GM12878 (cell line): ENCODE measurements around the gene EGFR. TPM values are rescaled to one million over a fixed set of nuclear protein-coding genes. Genes with fewer than 3 reads are reported as not detected.

ENCODE experiments used
- ATAC-seq: fragments of 200-7000 bp; cut with Tn5 transposase; 3 replicates; pipeline ENCODE4 v1.9.1; 2020; ENCODE audit warnings: mild to moderate bottlenecking, moderate library complexity
- BruUV-seq: library from RNA; stranded (reverse); fragments of 400-500 nt; replicated peaks from 2 replicates; lab custom pipeline; 2021; lab: Mats Ljungman, UMichigan
- CTCF ChIA-PET: fragments of 300-600 bp; sonication (Branson Sonifier 250); formaldehyde crosslinking; extraction: SDS; loops from one replicate; lab custom pipeline; 2021; ENCODE audit warnings: inconsistent platforms; lab: Yijun Ruan, JAX
- POLR2A ChIA-PET: fragments of 350-600 bp; formaldehyde crosslinking; extraction: SDS; loops from one replicate; lab custom pipeline; 2021; ENCODE audit warnings: inconsistent platforms; lab: Charles Lee
- RAD21 ChIA-PET: fragments of 300-600 bp; sonication (Branson Sonifier 250); formaldehyde crosslinking; loops from one replicate; lab custom pipeline; 2023; ENCODE audit warnings: antibody characterized with exemption; ENCODE audit not compliant: unreplicated experiment; lab: Charles Lee
- SMC1A ChIA-PET: fragments of 300-600 bp; sonication (Branson Sonifier 250); formaldehyde crosslinking; loops from one replicate; lab custom pipeline; 2023; ENCODE audit not compliant: unreplicated experiment, uncharacterized antibody; lab: Charles Lee
- DNase-seq: peaks from one replicate; pipeline ENCODE4 v3.0.0-alpha.2; 2011; ENCODE audit warnings: low read depth, low spot score
- FAIRE-seq: peaks from 3 replicates; lab custom pipeline; 2011; peaks lifted over from hg19 to GRCh38; lab: Jason Lieb, UNC
- H2AFZ ChIP-seq: 2 replicates; pipeline ENCODE4 v1.6.0; 2011; ENCODE audit warnings: low read depth, low read length, control low read depth; ENCODE audit not compliant: control insufficient read depth
- H3K27ac ChIP-seq: 2 replicates; pipeline ENCODE4 v1.5.1; 2011; ENCODE audit warnings: control low read depth; ENCODE audit not compliant: control insufficient read depth, insufficient read depth
- H3K27me3 ChIP-seq, 2 experiments: replicated peaks in 1 of 2; 2 replicates each; pipeline versions ENCODE4 v1.6.0 to v1.6.1; 2011; ENCODE audit warnings: low read length in 1 of 2; ENCODE audit not compliant: control insufficient read depth in 2 of 2, insufficient read depth in 2 of 2
- H3K36me3 ChIP-seq, 2 experiments: 2 replicates each; pipeline ENCODE4 v1.5.1; 2011; ENCODE audit warnings: low read length in 1 of 2; ENCODE audit not compliant: control insufficient read depth in 2 of 2, insufficient read depth in 2 of 2
- H3K4me1 ChIP-seq: 2 replicates; pipeline ENCODE4 v1.6.1; 2011; ENCODE audit warnings: mild to moderate bottlenecking, low read length, moderate library complexity, mixed read lengths; ENCODE audit not compliant: control insufficient read depth, insufficient read depth
- H3K4me2 ChIP-seq: 2 replicates; pipeline ENCODE4 v1.6.0; 2011; ENCODE audit warnings: control low read depth; ENCODE audit not compliant: control insufficient read depth, insufficient read depth
- H3K4me3 ChIP-seq: fragments of 200-600 bp; sonication (generic); 2 replicates; pipeline ENCODE4 v1.5.1; 2016
- H3K79me2 ChIP-seq: 2 replicates; pipeline ENCODE4 v1.6.0; 2011; ENCODE audit warnings: low read length; ENCODE audit not compliant: control insufficient read depth, insufficient read depth
- H3K9ac ChIP-seq: 2 replicates; pipeline ENCODE4 v1.8.0; 2011; ENCODE audit warnings: low read length, control low read depth, mixed read lengths; ENCODE audit not compliant: control insufficient read depth, insufficient read depth
- H3K9me3 ChIP-seq: replicated peaks from 3 replicates; pipeline ENCODE4 v1.5.1; 2011; ENCODE audit warnings: mild to moderate bottlenecking, low read length; ENCODE audit not compliant: control insufficient read depth, insufficient read depth
- H4K20me1 ChIP-seq: 2 replicates; pipeline ENCODE4 v1.6.0; 2011; ENCODE audit not compliant: control insufficient read depth, insufficient read depth
- BCLAF1 ChIP-seq: fragments of 450-650 bp; IDR thresholded peaks from 2 replicates; pipeline ENCODE4 v1.6.1; 2017; ENCODE audit warnings: antibody characterized with exemption, mild to moderate bottlenecking, moderate library complexity
- BHLHE40 ChIP-seq, 2 experiments: fragments of 450-650 bp in 1 of 2; IDR thresholded peaks; 2 replicates each; pipeline ENCODE4 v1.6.1; 2011 to 2017; ENCODE audit warnings: low read depth in 2 of 2, borderline replicate concordance in 1 of 2, improper control_type of control experiment in 1 of 2, low read length in 1 of 2, mild to moderate bottlenecking in 1 of 2
- EGR1 ChIP-seq, 2 experiments: IDR thresholded peaks; 1 replicate in 1 of 2; 2 replicates in 1 of 2; pipeline ENCODE4 v1.6.1; 2011 to 2012; ENCODE audit warnings: low read depth in 2 of 2, low read length in 2 of 2, borderline replicate concordance in 1 of 2, mild to moderate bottlenecking in 1 of 2, moderate library complexity in 1 of 2
- RB1 ChIP-seq: fragments of 450-650 bp; formaldehyde crosslinking; IDR thresholded peaks from 2 replicates; pipeline ENCODE4 v1.6.1; 2017; ENCODE audit warnings: mild to moderate bottlenecking, borderline replicate concordance
- ZBTB33 ChIP-seq: fragments of 450-650 bp; IDR thresholded peaks from 2 replicates; pipeline ENCODE4 v1.6.1; 2017; ENCODE audit warnings: mild to moderate bottlenecking
- WGBS: methylation state at CpG from one replicate; pipeline ENCODE4 v1.1.6; 2016; ENCODE audit warnings: low lambda C conversion rate; ENCODE audit not compliant: insufficient replicate concordance, insufficient coverage; ENCODE audit errors: missing lambda C conversion rate; 5-methylcytosine and 5-hydroxymethylcytosine counted together
- in situ Hi-C: fragments of 300-500 bp; cut with MboI; formaldehyde crosslinking; loops from 9 replicates; pipeline ENCODE4 v1.14.3; 2018; ENCODE audit warnings: mixed read lengths
- intact Hi-C: fragments of 100-400 bp; cut with micrococcal nuclease; formaldehyde crosslinking; loops from one replicate; pipeline ENCODE4 v1.14.2; 2022; ENCODE audit not compliant: unreplicated experiment
- polyA plus RNA-seq, 11 experiments: library from polyadenylated mRNA; depleted of rRNA in 4 of 11; unstranded in 6 of 11; stranded (reverse) in 5 of 11; fragments of >200 nt; fragmentation: Nextera tagmentation in 4 of 11; fragmentation: Illumina TruSeq in 1 of 11; extraction: Ambion mirVana in 4 of 11; extraction: Trizol in 1 of 11; gene quantifications; 1 replicate in 1 of 11; 2 replicates in 10 of 11; pipeline versions ENCODE4 v1.2.1 to v1.2.3, GENCODE V29; 2011 to 2016; ENCODE audit warnings: inconsistent platforms in 2 of 11, missing spikeins in 2 of 11, low read depth in 1 of 11
- total RNA-seq, 4 experiments: library from RNA; depleted of rRNA in 3 of 4; stranded (reverse); fragments of >200 nt in 3 of 4; fragmentation: Illumina TruSeq in 1 of 4; extraction: Trizol in 1 of 4; gene quantifications; 2 replicates each; pipeline versions ENCODE4 v1.2.1 to v1.2.3, GENCODE V29; 2013 to 2021

The EGFR gene
- total and polyA plus RNA-seq, 10 of the 15 experiments (the other 5 are each of a cell fraction or from before 2014, with no cell fraction given): 0.01 to 0.31 TPM; not detected in 8

- ATAC-seq (no peak), DNase-seq (no peak), FAIRE-seq (no peak)
- Histone ChIP-seq H4K20me1 (no peaks in the 10 kb centered on the region), H3K4me3 (no peak overlapping the region), H2AFZ (no peak overlapping the region), H3K9ac (no peak overlapping the region), H3K4me2 (no peak overlapping the region), H3K27ac (no peak overlapping the region), H3K36me3 (no peaks in the 10 kb centered on the region), H3K4me1 (no peaks in the 10 kb centered on the region; the same call in 1 of the 2 replicates), H3K27me3 (no peaks in the 10 kb centered on the region), H3K79me2 (no peaks in the 10 kb centered on the region), H3K9me3 (no peaks in the 10 kb centered on the region)
- ChIA-PET CTCF (interaction anchor here (1.1 to 1.4 kb wide), 3 partner anchors 16 to 160 kb away, joined by 3 read pairs; no protein-coding TSS in a partner anchor), SMC1A (interaction anchor here (0.9 to 1.3 kb wide), 3 partner anchors 24 to 115 kb away, joined by 3 read pairs; no protein-coding TSS in a partner anchor), POLR2A (interaction anchor here (1.1 kb wide), 1 partner anchor 24 kb away, joined by 4 read pairs; no protein-coding TSS in a partner anchor), RAD21 (no interaction called here)
- BruUV-seq: no TSS peak
- WGBS: 42% methylated on average over 14 of the region's 14 CpGs
- in situ Hi-C loops (no loop called here), intact Hi-C loops (no loop called here)
- no peak for TF ChIP-seq RB1
- TF ChIP-seq BCLAF1: no peak
- no peak for TF ChIP-seq EGR1 (IDR thresholded peaks at IDR 0.05; ENCODE audit: borderline replicate concordance in 1 of 2, low read depth in 2 of 2, low read length in 2 of 2)
- TF ChIP-seq ZBTB33: no peak
- no peak for TF ChIP-seq BHLHE40 (IDR thresholded peaks at IDR 0.05; ENCODE audit: borderline replicate concordance in 1 of 2, low read depth in 2 of 2, low read length in 1 of 2)
Measured at GRCh38 chr7:55110282-55110992, 91.6 kb downstream of the EGFR start.
